ENCODE results near the gene SORCS2.

SORCS2 gene

DNA sequence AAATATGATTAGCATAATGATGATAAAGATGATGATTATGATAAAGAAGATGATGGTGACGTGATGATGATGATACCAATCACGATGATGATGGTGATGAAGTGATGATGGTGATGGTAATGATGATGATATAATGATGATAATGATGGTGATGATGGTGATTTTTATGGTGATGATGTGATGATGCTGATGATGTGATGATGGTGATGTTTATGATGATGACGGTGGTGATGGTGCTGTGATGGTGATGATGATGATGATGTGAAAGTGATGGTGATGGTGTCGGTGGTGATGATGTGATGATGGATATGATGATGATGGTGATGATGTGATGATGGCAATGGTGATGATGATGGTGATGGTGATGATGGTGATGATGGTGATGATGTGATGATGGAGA lies 373.1 kb downstream of the SORCS2 start:
- H3K27me3 ChIP-seq (replicated peaks; ENCODE audit: control insufficient read depth, insufficient read depth, low read length) = no peaks in the 10 kb centered on the region
- TF ChIP-seq CTCF (IDR thresholded peaks at IDR 0.05; ENCODE audit: insufficient read depth, low read length, poor library complexity, severe bottlenecking) = no peak
- H3K36me3 ChIP-seq (ENCODE audit: control insufficient read depth, insufficient read depth, low read length) = no peaks in the 10 kb centered on the region
- no peak for DNase-seq (ENCODE audit: extremely low read depth, insufficient read length)
- no peak overlapping the region for H3K4me3 ChIP-seq (replicated peaks; ENCODE audit: low read depth, low read length)

- DNase-seq (ENCODE audit: extremely low read depth, insufficient read length) = no peak
- Histone ChIP-seq H3K36me3 (ENCODE audit: control insufficient read depth, insufficient read depth, low read length) (no peaks in the 10 kb centered on the region), H3K4me3 (replicated peaks; ENCODE audit: low read depth, low read length) (no peak overlapping the region), H3K27me3 (replicated peaks; ENCODE audit: control insufficient read depth, insufficient read depth, low read length) (no peaks in the 10 kb centered on the region)
- TF ChIP-seq CTCF (IDR thresholded peaks at IDR 0.05; ENCODE audit: insufficient read depth, low read length, poor library complexity, severe bottlenecking) = no peak
Measured at GRCh38 chr4:7569810-7570783, 377.8 kb downstream of the SORCS2 start.

- no peaks in the 10 kb centered on the region for H3K27me3 ChIP-seq (replicated peaks; ENCODE audit: control insufficient read depth, insufficient read depth, low read length)
- no peak for TF ChIP-seq CTCF (IDR thresholded peaks at IDR 0.05; ENCODE audit: insufficient read depth, low read length, poor library complexity, severe bottlenecking)
- no peaks in the 10 kb centered on the region for H3K36me3 ChIP-seq (ENCODE audit: control insufficient read depth, insufficient read depth, low read length)
- DNase-seq (ENCODE audit: extremely low read depth, insufficient read length) = no peak
- no peak overlapping the region for H3K4me3 ChIP-seq (replicated peaks; ENCODE audit: low read depth, low read length)
Measured at GRCh38 chr4:7571001-7571400, 378.7 kb downstream of the SORCS2 start.

DNA sequence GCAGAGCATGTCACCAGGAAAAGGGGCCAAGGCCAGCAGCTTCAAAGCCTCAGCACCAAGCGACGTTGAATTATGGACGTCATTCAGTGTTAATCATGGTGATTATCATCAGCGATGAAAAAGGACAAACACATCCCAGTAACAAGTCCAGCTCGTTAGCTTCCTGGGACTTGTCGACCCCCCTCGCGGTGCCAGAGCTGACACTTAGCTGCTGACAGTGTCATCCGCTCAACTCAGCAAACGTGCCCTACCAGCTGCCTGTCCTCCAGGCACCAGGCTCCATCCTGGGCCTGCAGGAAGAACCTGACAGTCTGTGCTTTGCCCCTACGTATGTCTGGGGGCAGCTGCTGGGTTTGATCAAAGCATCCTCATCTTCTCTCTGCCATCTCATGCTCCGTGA lies 379.4 kb downstream of the SORCS2 start:
- H3K36me3 ChIP-seq (ENCODE audit: control insufficient read depth, insufficient read depth, low read length) = no peaks in the 10 kb centered on the region
- no peak for TF ChIP-seq CTCF (IDR thresholded peaks at IDR 0.05; ENCODE audit: insufficient read depth, low read length, poor library complexity, severe bottlenecking)
- no peak overlapping the region for H3K4me3 ChIP-seq (replicated peaks; ENCODE audit: low read depth, low read length)
- no peak for DNase-seq (ENCODE audit: extremely low read depth, insufficient read length)
- no peaks in the 10 kb centered on the region for H3K27me3 ChIP-seq (replicated peaks; ENCODE audit: control insufficient read depth, insufficient read depth, low read length)

GRCh38 chr4:7572894-7573293 lies 380.6 kb downstream of the SORCS2 start:
- no peaks in the 10 kb centered on the region for H3K27me3 ChIP-seq (replicated peaks; ENCODE audit: control insufficient read depth, insufficient read depth, low read length)
- no peaks in the 10 kb centered on the region for H3K36me3 ChIP-seq (ENCODE audit: control insufficient read depth, insufficient read depth, low read length)
- DNase-seq (ENCODE audit: extremely low read depth, insufficient read length) = no peak
- no peak for TF ChIP-seq CTCF (IDR thresholded peaks at IDR 0.05; ENCODE audit: insufficient read depth, low read length, poor library complexity, severe bottlenecking)
- H3K4me3 ChIP-seq (replicated peaks; ENCODE audit: low read depth, low read length) = no peak overlapping the region

All from GM06990 (cell line).